Measurements from ENCODE around the gene TARDBP.
"Not testable (repeated sequence)": the region's sequence is repeated elsewhere in the genome, so short reads cannot be mapped to it uniquely, and the experiment has no call there.

TARDBP gene

DNA sequence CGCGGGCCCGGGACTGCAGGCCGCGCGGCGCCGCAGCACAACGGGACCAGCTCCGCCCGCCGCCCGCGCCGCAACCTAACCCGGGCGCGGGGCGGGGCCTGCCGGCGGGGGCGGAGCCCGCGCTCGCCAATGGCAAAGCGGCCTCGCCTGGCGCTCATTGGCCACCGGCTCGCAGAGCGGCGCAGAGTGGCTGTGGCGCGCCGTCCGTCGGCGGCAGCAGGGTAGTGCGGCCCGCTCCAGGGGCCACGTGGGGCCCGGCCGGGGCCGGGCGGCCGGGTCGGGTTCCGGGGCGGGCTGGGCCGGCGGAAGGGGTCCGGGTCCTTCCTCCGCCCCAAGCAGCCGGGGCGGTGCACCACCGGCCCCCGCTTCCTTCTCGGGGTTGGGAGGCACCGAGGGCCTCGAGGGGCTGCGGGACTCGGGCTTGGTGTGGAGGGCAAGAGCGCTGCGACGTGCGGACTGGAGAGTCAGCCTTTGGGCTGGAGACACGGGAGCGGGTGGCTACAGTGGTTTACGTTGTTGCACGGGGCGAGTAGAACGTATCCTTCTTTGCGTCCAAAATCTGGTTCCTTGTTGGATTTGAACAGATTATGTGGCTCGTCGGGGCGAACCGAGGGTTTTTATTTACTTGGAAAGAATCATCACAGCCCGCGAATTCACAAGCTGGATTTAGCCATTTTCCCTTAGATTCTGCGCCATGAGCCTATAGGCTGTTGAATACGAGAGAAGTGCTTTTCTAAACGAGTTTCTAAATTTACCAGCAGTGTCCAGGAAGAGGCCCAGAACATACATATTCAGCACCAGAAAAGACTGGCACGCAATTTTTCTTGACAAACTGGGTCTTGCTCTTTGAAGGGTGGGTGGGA is 47.7 kb downstream of the TARDBP start, which contains the start of gene SRM:
Gene SRM, minus strand, starts transcription at position 51 of the 863 bp plus-strand sequence. CDS start 75 bp downstream, outside the sequence.
- DNase-seq (ENCODE audit: low spot score): peak; percentile 90

- DNase-seq (ENCODE audit: low spot score): no peak
These were observed 49.4 kb downstream of the TARDBP start for GRCh38 chr1:11061652-11062365.

- DNase-seq (ENCODE audit: low spot score): no peak
These were observed 50.5 kb downstream of the TARDBP start for GRCh38 chr1:11062965-11063401.

DNA sequence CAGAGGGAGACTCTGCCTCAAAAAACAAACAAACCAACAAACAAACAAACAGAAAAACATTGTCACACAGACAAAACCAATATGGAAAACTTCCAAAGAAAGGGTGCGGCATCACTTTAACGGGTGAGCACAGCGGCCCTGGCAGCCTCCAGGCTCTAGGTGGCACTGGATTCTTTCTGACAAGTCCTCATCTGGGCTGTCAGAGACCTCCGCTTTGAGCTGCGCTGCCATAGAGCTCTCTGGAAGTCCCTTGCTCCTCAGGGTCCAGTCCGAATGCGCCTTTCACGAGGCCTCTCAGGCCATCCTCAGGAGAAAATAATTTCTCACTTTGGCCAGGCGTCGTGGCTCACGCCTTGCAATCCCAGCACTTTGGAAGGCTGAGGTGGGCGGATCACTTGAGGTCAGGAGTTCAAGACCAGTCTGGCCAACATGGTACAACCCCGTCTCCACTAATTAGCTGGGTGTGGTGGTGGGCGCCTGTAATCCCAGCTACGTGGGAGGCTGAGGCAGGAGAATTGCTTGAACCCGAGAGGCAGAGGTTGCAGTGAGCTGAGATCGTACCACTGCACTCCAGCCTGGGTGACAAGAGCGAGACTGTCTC is 51.6 kb downstream of the TARDBP start:
- not testable (repeated sequence) for DNase-seq (ENCODE audit: low spot score)

GRCh38 chr1:11064942-11065341 is 52.5 kb downstream of the TARDBP start:
- DNase-seq (ENCODE audit: low spot score): no peak

DNA sequence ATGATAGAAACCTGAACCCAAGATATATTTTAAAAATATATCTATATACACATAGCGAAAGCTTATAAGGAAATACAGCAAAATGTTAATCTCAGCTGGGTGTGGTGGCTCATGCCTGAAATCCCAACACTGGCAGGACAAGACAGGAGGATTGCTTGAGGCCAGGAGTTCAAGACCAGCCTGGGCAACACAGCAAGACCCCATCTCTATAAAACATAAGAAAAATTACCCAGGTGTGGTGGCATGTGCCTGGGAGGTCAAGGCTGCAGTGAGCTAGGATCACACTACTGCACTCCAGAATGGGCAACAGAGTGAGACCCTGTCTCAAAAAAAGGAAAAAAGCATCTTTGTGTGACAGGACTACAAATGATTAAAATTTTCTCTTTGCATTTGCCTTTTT is 53.3 kb downstream of the TARDBP start:
- DNase-seq (ENCODE audit: low spot score): no peak

GRCh38 chr1:11067716-11068599 is 55.5 kb downstream of the TARDBP start:
- no peak for DNase-seq (ENCODE audit: low spot score)

DNA sequence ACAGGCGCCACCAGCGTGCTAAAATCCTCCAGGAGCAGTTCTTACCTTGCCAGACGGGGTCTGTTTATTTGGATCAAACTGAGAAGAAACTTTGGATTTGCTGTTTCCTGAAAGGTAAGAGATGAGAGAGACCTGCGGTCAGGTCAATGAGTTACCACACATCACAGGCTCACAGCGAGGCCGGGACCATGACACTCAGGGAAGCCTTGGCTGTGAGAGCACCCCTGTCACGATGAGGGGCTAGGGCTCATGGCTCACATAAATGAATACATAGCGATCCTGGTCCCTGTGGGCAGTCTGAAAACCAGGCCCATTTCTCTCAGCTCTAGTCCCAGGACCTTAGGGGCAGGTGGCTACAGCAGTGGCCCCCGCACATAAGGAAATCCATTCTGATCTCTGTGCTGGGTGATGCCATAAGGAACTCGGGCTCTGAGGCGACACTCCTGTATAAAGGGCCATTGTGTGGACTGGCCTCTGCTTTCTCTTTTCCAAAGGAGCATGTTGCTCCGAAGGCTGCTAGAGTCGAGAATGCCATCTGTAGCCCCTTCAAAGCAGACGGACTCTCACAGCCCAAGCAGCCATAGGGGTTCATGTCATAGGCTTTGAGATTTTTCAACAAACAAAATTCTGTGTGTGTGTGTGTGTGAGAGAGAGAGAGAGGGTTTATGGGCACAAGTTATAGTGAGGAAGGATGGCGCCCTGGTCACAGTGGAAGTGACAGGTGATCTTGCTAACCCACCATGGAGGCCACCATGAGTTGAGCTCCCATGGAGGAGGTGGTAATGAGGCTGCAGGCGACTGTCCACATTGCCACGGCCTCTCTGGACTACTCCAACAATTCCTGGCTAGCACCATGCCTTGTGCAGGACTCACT is 56.4 kb downstream of the TARDBP start:
- no peak for DNase-seq (ENCODE audit: low spot score)

DNA sequence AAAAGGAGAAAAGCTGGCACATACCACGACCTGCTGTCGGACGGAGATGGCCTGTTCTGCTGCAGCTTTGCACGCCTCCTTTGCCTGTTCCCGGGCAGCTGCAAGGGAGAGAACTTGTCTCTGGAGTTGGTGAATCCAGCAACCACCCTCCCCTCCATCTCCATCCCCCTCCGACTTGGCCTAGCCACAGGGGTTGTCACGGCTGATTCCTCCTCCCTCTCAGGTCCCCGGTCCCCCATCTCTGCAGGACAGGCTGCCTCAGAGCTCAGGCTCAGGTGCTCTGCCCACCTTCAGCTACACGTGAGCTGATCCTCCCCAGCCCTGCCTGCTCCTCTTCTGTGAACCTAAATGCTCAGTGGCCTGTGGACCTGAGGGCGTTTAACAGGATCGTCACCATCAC is 58.4 kb downstream of the TARDBP start:
- DNase-seq (ENCODE audit: low spot score): no peak

DNA sequence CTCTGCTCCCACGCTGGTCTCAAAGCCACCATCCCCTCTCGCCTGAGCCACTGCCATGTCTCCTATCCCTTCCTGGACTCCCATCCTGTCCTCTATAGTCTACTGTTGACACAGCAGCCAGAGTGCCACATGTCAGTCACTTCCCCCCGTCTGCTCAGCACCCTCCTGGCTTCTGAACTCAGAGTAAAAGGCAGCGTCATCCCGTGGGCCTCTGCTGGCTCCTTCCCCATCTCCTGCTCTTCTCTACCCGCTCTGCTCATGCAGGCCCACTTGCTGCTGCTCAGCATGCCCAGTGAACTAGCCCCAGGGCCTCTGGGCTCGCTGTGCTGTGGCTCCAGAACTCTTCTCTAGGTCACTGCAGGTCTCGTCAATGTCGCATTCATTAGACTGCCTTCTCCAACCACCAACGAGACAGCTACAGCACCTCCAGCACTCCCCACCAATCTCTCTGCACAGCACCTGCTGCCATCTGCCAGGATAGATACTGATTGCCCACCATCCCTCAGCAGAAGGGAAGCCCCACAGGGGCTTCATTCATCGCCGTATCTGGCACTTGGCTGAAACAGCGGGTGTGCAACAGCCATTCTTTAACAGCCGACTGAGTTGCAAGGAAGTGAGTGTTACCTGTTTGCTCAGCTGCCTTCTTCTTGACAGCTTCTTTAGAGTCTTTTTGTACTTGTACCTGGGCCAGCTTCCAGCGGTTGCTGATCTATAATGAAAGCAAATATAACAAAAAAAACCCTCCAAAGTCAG is 59.2 kb downstream of the TARDBP start:
- DNase-seq (ENCODE audit: low spot score): no peak

DNA sequence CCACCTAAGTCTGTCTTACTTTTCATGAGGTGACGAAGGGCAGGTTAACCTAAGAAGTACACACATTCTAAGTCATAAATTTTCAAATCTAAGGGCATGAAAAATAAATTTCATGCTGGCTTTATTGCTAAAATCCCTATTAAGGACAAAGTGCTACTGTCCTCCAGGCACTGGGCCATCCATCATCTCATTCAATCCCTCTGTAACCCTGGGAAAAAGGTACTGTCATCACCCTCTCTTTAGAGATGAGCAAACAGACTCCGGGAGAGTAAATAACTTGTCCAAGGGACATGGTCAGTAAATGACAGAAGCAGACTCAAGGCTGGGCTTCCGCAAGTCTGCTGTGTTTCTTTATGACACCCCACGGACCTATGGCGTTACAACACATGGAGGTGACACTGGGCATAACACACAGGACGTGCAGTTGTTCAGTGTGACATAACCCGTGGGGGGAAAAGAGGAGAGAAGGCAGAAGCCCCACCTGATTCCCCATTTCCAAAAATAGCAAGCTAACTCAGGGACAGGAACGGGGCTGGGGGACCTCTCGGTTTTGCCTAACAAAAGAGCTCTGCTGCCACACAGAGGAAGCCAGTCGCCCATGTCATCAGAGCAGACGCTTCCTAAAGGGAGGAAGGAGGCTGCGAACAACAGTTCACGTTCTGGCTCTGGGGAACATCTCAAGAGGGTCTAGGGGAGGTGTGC is 59.9 kb downstream of the TARDBP start:
- DNase-seq (ENCODE audit: low spot score): no peak

- not testable (repeated sequence) for DNase-seq (ENCODE audit: low spot score)
These were observed 60.9 kb downstream of the TARDBP start for GRCh38 chr1:11073398-11073797.
